SK-N-DZ (cell line): ENCODE data around the gene DCBLD2. TPM values are rescaled to one million over a fixed set of nuclear protein-coding genes. Genes with fewer than 3 reads are reported as not detected.

Experiments used
- DNase-seq: peaks from one replicate; pipeline ENCODE4 v3.0.0-alpha.2; 2015; ENCODE audit warnings: low spot score
- polyA plus RNA-seq, 2 experiments: library from polyadenylated mRNA; depleted of rRNA; stranded (reverse); fragments of >200 nt; gene quantifications; 2 replicates each; pipeline ENCODE4 v1.2.3, GENCODE V29; 2014

The DCBLD2 gene
- polyA plus RNA-seq (2014; cell fraction: cytosol; rRNA removed) = 25.5 and 32.0 TPM in 2 replicates
- 24.5 and 44.3 TPM in 2 replicates for polyA plus RNA-seq (2014; cell fraction: nucleus; rRNA removed)

GRCh38 chr3:98901392-98902350 lies at the start of gene DCBLD2:
Gene DCBLD2, minus strand, starts transcription at chr3:98901695. Its CDS starts 369 bp downstream, at chr3:98901326.
- DNase-seq = peak; percentile 99

- no peak for DNase-seq
Observed at GRCh38 chr3:98945666-98946065, 44.2 kb upstream of the DCBLD2 start.

GRCh38 chr3:98945101-98945524 lies 43.6 kb upstream of the DCBLD2 start:
- no peak for DNase-seq

GRCh38 chr3:98930413-98930812 lies 28.9 kb upstream of the DCBLD2 start:
- DNase-seq = no peak

- no peak for DNase-seq
Observed at GRCh38 chr3:98921957-98922356, 20.5 kb upstream of the DCBLD2 start.

- DNase-seq = no peak
Observed at GRCh38 chr3:98920166-98920565, 18.7 kb upstream of the DCBLD2 start.

GRCh38 chr3:98918586-98918985 lies 17.1 kb upstream of the DCBLD2 start:
- DNase-seq = no peak

GRCh38 chr3:98917608-98918007 lies 16.1 kb upstream of the DCBLD2 start:
- DNase-seq = no peak

- no peak for DNase-seq
Observed at GRCh38 chr3:98914210-98915080, 12.9 kb upstream of the DCBLD2 start.

GRCh38 chr3:98912448-98912847 lies 11.0 kb upstream of the DCBLD2 start:
- no peak for DNase-seq

- DNase-seq = no peak
Observed at GRCh38 chr3:98906230-98906629, 4.7 kb upstream of the DCBLD2 start.

- DNase-seq = no peak
Observed at GRCh38 chr3:98903705-98904481, 2.4 kb upstream of the DCBLD2 start.

- DNase-seq = no peak
Observed at GRCh38 chr3:98903099-98903498, 1.6 kb upstream of the DCBLD2 start.

- DNase-seq = no peak
Observed at GRCh38 chr3:98902351-98902740, 851 bp upstream of the DCBLD2 start.

- peak; percentile 70 for DNase-seq
Observed at GRCh38 chr3:98901119-98901391, 440 bp downstream of the DCBLD2 start.

GRCh38 chr3:98900265-98901118 lies 1.0 kb downstream of the DCBLD2 start:
- no peak for DNase-seq

GRCh38 chr3:98897701-98898100 lies 3.8 kb downstream of the DCBLD2 start:
- DNase-seq = no peak

- DNase-seq = no peak
Observed at GRCh38 chr3:98894791-98895576, 6.5 kb downstream of the DCBLD2 start.

GRCh38 chr3:98893740-98894139 lies 7.8 kb downstream of the DCBLD2 start:
- DNase-seq = peak; percentile 29

GRCh38 chr3:98892263-98892662 lies 9.2 kb downstream of the DCBLD2 start:
- DNase-seq = no peak
